Measurements from ENCODE around the gene MTO1. TPM values are rescaled to one million over a fixed set of nuclear protein-coding genes. Genes with fewer than 3 reads are reported as not detected.
"Not testable (repeated sequence)": the region's sequence is repeated elsewhere in the genome, so short reads cannot be mapped to it uniquely, and the experiment has no call there.

Gene MTO1
- 22.6 and 26.3 TPM in 2 replicates for total RNA-seq (2014; rRNA removed; shearing (Covaris generic))
- 14.0 and 15.6 TPM in 2 replicates for polyA plus RNA-seq (2015; cell fraction: cytosol; rRNA removed)
- 42.1 and 53.4 TPM in 2 replicates for polyA plus RNA-seq (2015; cell fraction: nucleus; rRNA removed)

GRCh38 chr6:73461537-73462350, at the start of gene MTO1:
TSS of gene MTO1 (plus strand) at chr6:73461737. CDS start at chr6:73461855, 118 bp downstream.
- in situ Hi-C loops (cut with HindIII; ENCODE audit: low pct_unique_long_range_greater_than_20kb, low sequenced_read_pairs): no loop called here

GRCh38 chr6:73413102-73413501, 48.4 kb upstream of the MTO1 start:
- in situ Hi-C loops (cut with HindIII; ENCODE audit: low pct_unique_long_range_greater_than_20kb, low sequenced_read_pairs): no loop called here
- DNase-seq (ENCODE audit: low read depth, low spot score): no peak

More at GRCh38 chr6:73461537-73462350, at the start of gene MTO1:
- peak; percentile 91 for DNase-seq (ENCODE audit: low read depth, low spot score)

- no peak for DNase-seq (ENCODE audit: low read depth, low spot score)
- in situ Hi-C loops (cut with HindIII; ENCODE audit: low pct_unique_long_range_greater_than_20kb, low sequenced_read_pairs): no loop called here
These were observed 43.3 kb upstream of the MTO1 start for GRCh38 chr6:73418081-73418741.

- DNase-seq (ENCODE audit: low read depth, low spot score): no peak
- in situ Hi-C loops (cut with HindIII; ENCODE audit: low pct_unique_long_range_greater_than_20kb, low sequenced_read_pairs): no loop called here
These were observed 40.0 kb upstream of the MTO1 start for GRCh38 chr6:73421534-73421933.

GRCh38 chr6:73435236-73435635, 26.3 kb upstream of the MTO1 start:
- no peak for DNase-seq (ENCODE audit: low read depth, low spot score)
- in situ Hi-C loops (cut with HindIII; ENCODE audit: low pct_unique_long_range_greater_than_20kb, low sequenced_read_pairs): no loop called here

GRCh38 chr6:73443555-73443954, 18.0 kb upstream of the MTO1 start:
- no peak for DNase-seq (ENCODE audit: low read depth, low spot score)
- in situ Hi-C loops (cut with HindIII; ENCODE audit: low pct_unique_long_range_greater_than_20kb, low sequenced_read_pairs): no loop called here

GRCh38 chr6:73451223-73452106, 10.1 kb upstream of the MTO1 start:
- DNase-seq (ENCODE audit: low read depth, low spot score): peak; percentile 13
- in situ Hi-C loops (cut with HindIII; ENCODE audit: low pct_unique_long_range_greater_than_20kb, low sequenced_read_pairs): no loop called here

- no peak for DNase-seq (ENCODE audit: low read depth, low spot score)
- in situ Hi-C loops (cut with HindIII; ENCODE audit: low pct_unique_long_range_greater_than_20kb, low sequenced_read_pairs): no loop called here
These were observed 9.5 kb upstream of the MTO1 start, which contains the start of gene CGAS for GRCh38 chr6:73452107-73452461. TSS of gene CGAS (minus strand) at chr6:73452297. CDS start at chr6:73452181, 116 bp downstream.

GRCh38 chr6:73455865-73456629, 5.5 kb upstream of the MTO1 start:
- in situ Hi-C loops (cut with HindIII; ENCODE audit: low pct_unique_long_range_greater_than_20kb, low sequenced_read_pairs): no loop called here
- no peak for DNase-seq (ENCODE audit: low read depth, low spot score)

- in situ Hi-C loops (cut with HindIII; ENCODE audit: low pct_unique_long_range_greater_than_20kb, low sequenced_read_pairs); DNase-seq (ENCODE audit: low read depth, low spot score): not testable (repeated sequence)
These were observed 2.1 kb upstream of the MTO1 start for GRCh38 chr6:73459474-73459873.

- DNase-seq (ENCODE audit: low read depth, low spot score): no peak
- in situ Hi-C loops (cut with HindIII; ENCODE audit: low pct_unique_long_range_greater_than_20kb, low sequenced_read_pairs): no loop called here
These were observed 1.5 kb upstream of the MTO1 start for GRCh38 chr6:73460056-73460455.

GRCh38 chr6:73471686-73472290, 10.3 kb downstream of the MTO1 start:
- no peak for DNase-seq (ENCODE audit: low read depth, low spot score)
- in situ Hi-C loops (cut with HindIII; ENCODE audit: low pct_unique_long_range_greater_than_20kb, low sequenced_read_pairs): no loop called here

GRCh38 chr6:73476723-73477122, 15.2 kb downstream of the MTO1 start:
- no peak for DNase-seq (ENCODE audit: low read depth, low spot score)
- in situ Hi-C loops (cut with HindIII; ENCODE audit: low pct_unique_long_range_greater_than_20kb, low sequenced_read_pairs): no loop called here

GRCh38 chr6:73477407-73477806, 15.9 kb downstream of the MTO1 start:
- no peak for DNase-seq (ENCODE audit: low read depth, low spot score)
- in situ Hi-C loops (cut with HindIII; ENCODE audit: low pct_unique_long_range_greater_than_20kb, low sequenced_read_pairs): no loop called here

- in situ Hi-C loops (cut with HindIII; ENCODE audit: low pct_unique_long_range_greater_than_20kb, low sequenced_read_pairs): no loop called here
- DNase-seq (ENCODE audit: low read depth, low spot score): no peak
These were observed 20.4 kb downstream of the MTO1 start for GRCh38 chr6:73481969-73482368.

- DNase-seq (ENCODE audit: low read depth, low spot score): no peak
- in situ Hi-C loops (cut with HindIII; ENCODE audit: low pct_unique_long_range_greater_than_20kb, low sequenced_read_pairs): no loop called here
These were observed 22.9 kb downstream of the MTO1 start for GRCh38 chr6:73484438-73484837.

GRCh38 chr6:73487473-73487872, 25.9 kb downstream of the MTO1 start:
- in situ Hi-C loops (cut with HindIII; ENCODE audit: low pct_unique_long_range_greater_than_20kb, low sequenced_read_pairs): no loop called here
- DNase-seq (ENCODE audit: low read depth, low spot score): no peak

All from SK-MEL-5 (cell line).